DMS114 treated with DMSO at 0.1 percent for 48 hours (cell line): Measurements from ENCODE around the gene BAG5.
A peak's percentile ranks its signal among the peaks of the same experiment; 100 is the strongest.

Experiments
- DNase-seq: peaks from one replicate; lab custom pipeline; 2025; ENCODE audit not compliant: unreplicated experiment; lab: John Stamatoyannopoulos, UW

BAG5 gene

GRCh38 chr14:103547455-103547940 is 15.0 kb downstream of the BAG5 start:
- DNase-seq: no peak

- DNase-seq: peak; percentile 18
Measured at GRCh38 chr14:103546652-103547454, 15.6 kb downstream of the BAG5 start.

DNA sequence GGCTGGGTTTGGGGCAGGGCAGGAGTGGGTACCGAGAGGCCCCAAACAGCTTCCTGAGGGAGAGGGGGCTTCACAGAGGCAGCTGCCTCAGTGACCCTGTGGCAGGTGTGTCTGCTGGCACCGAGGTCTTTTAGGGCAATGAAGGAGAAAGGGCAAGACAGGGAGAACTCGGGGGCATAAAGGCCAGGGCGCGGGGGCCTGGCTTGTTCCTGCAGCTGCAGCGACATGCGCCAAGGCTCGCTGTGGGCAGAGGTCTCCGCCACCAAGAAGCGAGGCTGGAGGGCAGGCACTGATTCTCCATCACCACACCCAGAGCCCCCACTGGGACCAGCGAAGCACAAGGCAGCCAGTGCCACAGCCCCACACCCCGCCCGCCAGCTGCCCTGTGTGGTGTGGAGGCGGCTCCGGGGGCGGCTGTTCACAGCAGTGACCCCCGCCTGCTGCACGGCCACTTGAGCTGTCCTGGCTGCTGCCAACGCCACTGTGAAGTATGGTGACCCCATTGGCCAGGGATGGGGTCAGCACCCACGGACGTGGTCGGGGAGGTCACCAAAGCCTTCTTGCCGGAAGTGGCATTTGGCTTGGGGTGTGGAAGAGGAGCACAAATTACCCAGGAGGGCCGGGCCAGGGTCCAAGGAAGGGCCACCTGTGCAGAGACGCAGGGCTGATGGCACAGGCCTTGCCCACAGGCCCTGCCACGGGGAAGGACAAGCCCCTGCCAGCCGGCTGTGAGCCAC is 16.4 kb downstream of the BAG5 start:
- no peak for DNase-seq

GRCh38 chr14:103545219-103545914 is 17.1 kb downstream of the BAG5 start:
- DNase-seq: no peak

- no peak for DNase-seq
Measured at GRCh38 chr14:103544388-103545218, 17.9 kb downstream of the BAG5 start.

DNA sequence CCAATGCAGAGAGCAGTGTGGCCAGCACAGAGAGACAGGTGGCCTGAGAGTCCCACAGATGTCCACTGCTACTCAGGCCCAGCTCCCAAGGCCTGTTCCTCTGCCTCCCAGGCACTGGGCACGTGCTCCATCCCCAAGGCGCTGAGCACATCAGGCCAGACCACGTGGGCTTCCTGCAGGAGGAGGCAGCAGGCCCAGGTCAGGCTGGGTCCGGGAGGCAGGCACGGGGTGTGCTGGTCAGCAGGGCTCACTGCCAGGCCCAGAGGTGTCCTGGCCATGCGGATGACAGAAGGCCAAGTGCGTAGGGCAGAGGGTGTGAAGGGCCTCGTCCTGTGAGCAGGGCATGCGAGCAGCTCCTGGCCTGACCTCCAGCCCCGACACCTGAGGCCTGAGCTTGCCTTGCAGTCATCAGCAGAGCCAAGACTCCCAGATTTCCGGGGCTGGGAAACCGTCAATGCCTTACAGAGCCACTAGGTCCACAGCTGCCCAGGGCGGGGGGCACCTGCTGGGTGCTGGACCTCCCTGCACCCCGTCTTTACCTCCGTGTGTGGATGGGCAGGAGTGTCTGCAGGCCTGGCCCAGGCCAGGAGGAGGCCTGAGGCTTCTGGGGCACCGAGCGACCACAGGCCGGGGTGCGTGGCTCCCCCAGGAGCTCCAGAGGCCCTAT is 18.6 kb downstream of the BAG5 start:
- no peak for DNase-seq

GRCh38 chr14:103543140-103543539 is 19.3 kb downstream of the BAG5 start:
- no peak for DNase-seq

DNA sequence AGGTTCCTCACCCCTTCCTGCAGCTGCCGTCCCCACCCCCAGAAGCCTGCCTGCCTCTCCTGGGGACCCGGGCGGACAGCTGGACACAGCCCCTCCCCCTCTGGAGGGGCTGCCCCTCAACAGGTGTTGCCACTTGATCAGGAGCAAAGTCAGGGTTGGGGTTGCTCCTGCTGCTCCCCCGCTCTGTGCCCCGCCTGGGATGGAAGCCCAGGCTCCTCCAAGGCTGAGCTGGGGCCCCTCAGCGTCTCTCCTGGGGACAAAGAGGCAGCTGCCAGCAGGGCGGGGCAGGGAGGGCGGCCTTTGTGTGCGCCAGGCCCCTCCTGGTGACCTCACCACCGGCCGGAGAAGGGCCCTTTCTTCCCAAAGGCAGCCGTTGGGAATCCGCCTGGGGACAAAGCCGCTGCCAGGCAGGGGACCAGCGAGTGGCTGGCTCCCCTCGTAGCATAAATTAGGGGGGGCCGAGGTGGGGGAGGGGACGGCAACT is 19.8 kb downstream of the BAG5 start:
- DNase-seq: no peak

DNA sequence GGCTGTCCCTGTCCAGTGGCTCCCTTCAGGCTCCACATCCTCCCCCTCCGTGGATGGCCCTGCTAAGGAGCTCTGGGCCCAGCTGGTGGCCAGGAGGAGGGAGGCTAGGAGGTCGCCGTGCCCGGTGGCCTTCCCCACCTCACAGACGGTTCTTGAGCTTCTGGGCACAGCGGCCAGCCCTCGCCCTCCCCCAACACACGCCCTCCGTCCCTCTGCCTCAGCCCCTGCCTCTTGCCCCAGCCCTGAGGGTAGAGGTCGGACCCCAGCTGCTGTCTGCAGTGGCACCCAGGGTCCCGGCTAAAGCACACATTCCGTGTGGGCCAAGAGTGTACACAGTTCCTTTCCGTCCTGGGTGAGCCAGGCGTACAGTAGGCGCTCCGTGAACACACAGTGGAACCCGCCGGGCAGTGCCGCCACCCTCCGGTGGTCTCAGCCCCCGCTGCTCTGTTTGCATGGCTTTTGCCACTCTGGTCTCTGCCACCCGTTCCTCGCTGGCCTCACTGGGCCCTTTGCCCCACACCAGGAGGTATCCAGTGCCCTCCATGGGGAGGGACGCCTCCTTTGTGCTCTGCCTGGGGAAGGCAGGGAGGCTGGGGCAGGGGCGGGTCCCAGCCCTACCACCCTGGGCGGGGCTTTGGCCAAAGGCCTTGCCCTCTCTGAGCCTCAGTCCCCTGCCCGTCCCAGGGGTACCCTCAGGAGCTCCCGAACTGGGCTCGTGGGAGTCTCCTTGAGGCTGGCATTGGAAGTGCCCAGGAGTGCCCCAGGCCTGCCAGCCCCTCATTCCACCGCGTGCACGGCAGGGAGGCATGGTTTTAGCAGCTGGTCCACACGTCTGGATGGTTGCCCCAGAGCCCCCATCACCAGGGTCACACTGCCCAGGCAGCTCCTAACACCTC is 20.5 kb downstream of the BAG5 start:
- no peak for DNase-seq

GRCh38 chr14:103540821-103541708 is 21.4 kb downstream of the BAG5 start:
- DNase-seq: no peak

DNA sequence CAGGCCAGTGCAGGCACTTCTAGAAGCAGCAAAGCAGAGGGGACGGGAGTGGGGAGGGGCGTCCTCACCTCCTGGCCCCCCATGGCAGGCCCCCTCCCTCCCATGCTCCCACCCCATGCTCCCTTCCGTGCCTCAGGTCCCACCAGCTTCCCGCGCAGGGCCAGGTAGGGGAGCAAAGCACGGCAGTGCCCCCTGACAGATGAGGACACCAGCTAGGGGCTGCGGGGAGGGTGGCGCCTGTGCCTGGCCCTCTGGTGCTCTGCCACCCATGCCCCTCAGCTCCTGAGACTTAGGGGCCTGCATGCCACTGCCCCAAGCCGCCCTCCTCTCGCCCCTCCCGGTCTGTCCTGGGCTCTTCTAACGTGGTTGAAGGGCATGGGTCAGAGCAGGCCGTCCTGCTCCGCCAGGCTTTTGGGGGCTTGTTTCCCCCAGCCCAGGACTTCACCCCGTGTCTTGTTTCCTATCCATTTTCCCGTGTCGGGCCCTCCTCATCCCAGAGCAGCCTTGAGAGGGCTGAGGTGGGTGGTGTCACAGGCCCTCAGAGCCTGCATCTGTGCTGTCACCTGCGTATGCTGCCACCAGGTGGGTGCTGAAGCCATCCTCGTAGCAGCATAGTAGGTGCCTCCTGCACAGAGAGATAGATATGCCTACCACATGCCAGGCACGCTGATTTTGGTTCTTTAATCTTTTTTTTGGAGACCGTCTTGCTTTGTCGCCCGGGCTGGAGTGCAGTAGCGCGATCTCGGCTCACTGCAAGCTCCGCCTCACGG is 23.2 kb downstream of the BAG5 start:
- no peak for DNase-seq

GRCh38 chr14:103538291-103539055 is 24.0 kb downstream of the BAG5 start:
- DNase-seq: no peak

DNA sequence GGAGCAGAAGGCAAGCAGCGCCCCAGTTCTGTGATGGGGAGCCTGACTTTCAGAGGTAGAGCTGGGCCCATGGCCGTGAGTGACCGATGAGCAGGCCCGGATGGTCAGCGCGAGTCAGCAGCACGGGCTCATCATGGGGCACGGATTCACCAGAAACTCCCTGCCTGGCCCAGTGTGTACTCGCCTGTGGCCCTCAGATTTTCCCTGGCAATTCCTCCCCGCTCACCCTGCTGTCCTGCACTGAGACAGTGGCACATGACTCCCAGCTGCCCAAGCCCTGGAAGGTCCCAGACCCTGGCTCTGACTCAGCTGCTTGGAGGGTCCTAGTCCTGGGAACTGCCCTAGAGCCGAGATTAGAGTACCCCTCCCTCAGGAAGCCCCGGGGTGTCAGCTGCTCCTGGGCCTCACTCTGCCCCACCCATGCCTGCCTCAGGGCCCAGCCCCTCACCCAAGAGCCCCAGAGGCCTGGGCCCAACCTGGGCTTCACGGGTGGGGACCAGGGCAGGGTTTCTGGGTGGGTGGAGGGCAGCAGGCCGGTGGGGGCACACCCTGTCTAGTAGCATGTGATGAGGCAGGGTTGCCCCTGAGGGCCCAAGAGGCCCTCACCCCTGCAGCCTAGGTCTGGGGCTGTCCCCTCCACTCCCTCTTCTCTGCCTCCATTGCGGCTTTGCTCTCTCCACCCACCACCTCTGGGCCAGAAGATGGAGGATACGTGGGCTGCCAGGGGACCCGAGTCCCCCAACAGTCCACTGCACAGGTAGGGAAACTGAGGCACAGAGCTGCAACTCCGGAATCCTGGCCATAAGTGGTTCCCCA is 25.1 kb downstream of the BAG5 start:
- DNase-seq: no peak

GRCh38 chr14:103536693-103537092 is 25.8 kb downstream of the BAG5 start:
- no peak for DNase-seq

DNA sequence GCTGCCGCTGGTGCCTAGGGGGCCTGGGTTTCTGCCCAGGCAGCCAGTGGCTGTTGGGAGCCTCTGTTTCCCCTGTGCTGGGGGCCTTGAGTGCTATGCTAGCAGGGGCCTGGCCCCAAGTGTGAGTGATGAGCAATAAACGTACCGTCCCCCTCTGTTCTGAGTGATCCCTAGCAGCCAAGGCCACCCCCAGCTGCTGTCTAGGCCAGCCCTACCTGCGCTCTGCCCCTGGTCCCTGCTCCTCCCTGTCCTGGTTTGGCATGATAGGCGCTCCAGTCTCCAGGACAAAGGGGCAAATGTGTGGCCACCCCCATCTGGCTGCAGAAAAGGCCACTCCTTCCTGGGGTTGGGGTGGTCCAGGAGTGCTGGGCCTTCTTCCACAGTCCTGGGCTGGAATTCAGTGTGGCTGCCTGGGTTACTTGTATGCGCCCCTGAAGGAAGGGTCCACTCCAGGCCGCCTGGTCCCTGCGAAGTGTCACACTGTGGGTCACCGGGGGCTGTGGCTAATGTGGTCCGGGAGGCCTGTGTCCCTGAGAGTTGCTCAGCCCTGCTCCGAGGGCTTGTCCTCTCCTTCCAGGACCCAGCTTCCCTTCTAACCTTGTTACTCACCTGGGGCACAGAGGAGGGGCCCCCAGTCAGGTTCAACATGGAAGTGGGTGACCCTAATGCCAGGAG is 26.4 kb downstream of the BAG5 start:
- DNase-seq: no peak
